A549 (cell line): Measurements from ENCODE around the gene ADD3.

ENCODE experiments used
- CTCF ChIP-seq: fragments of >200 bp; sonication (Bioruptor Twin); formaldehyde crosslinking; IDR thresholded peaks from 3 replicates; pipeline ENCODE4 v1.5.1; 2016
- KDM1A ChIP-seq: fragments of 200-600 bp; sonication (generic); IDR thresholded peaks from 2 replicates; pipeline ENCODE4 v1.6.1; 2016; ENCODE audit warnings: low read depth, mild to moderate bottlenecking
- MAFK ChIP-seq: fragments of 450-650 bp; IDR thresholded peaks from 2 replicates; pipeline ENCODE4 v1.6.1; 2014; ENCODE audit not compliant: partially characterized antibody
- POLR2A ChIP-seq: IDR thresholded peaks from 2 replicates; pipeline ENCODE4 v1.6.1; 2012; ENCODE audit warnings: mild to moderate bottlenecking, low read length
- SMC3 ChIP-seq: fragments of >200 bp; sonication (Bioruptor Twin); formaldehyde crosslinking; IDR thresholded peaks from 3 replicates; pipeline ENCODE4 v1.6.1; 2018; ENCODE audit warnings: inconsistent platforms
- ZC3H11A ChIP-seq: fragments of 450-650 bp; IDR thresholded peaks from 2 replicates; pipeline ENCODE4 v1.6.1; 2014; ENCODE audit warnings: antibody characterized with exemption, mild to moderate bottlenecking
- TF ChIP-seq, protein P1 (sequence below): IDR thresholded peaks from 2 replicates; pipeline ENCODE4 v1.6.1; 2012

DNA sequence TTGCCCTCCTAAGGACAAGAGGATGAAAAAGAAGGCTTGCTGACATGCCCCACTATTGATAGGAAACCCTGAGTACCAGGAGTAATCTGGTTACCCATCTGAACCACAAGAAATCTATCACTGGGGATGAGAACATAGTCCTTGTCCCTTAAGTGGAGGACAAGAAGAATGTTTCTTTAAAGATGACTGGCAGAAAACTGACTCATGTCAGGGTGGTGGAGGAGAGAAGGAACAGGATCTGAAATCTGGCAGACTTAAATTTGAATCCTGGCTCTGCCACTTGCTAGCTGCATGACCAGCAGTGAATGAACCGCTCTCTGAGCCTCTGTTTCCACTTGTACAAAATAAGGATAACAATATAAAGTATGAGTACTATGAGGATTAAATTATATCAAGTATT lies 45.5 kb upstream of the ADD3 start:
- TF ChIP-seq CTCF, result no peak
- no peak for TF ChIP-seq KDM1A
- no peak for TF ChIP-seq SMC3
- TF ChIP-seq ZC3H11A, result no peak
- no peak for TF ChIP-seq POLR2A
- no peak for TF ChIP-seq MAFK
- TF ChIP-seq, protein P1, sequence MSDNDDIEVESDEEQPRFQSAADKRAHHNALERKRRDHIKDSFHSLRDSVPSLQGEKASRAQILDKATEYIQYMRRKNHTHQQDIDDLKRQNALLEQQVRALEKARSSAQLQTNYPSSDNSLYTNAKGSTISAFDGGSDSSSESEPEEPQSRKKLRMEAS, result no peak
